ENCODE results near the gene PI4KA.

DNA sequence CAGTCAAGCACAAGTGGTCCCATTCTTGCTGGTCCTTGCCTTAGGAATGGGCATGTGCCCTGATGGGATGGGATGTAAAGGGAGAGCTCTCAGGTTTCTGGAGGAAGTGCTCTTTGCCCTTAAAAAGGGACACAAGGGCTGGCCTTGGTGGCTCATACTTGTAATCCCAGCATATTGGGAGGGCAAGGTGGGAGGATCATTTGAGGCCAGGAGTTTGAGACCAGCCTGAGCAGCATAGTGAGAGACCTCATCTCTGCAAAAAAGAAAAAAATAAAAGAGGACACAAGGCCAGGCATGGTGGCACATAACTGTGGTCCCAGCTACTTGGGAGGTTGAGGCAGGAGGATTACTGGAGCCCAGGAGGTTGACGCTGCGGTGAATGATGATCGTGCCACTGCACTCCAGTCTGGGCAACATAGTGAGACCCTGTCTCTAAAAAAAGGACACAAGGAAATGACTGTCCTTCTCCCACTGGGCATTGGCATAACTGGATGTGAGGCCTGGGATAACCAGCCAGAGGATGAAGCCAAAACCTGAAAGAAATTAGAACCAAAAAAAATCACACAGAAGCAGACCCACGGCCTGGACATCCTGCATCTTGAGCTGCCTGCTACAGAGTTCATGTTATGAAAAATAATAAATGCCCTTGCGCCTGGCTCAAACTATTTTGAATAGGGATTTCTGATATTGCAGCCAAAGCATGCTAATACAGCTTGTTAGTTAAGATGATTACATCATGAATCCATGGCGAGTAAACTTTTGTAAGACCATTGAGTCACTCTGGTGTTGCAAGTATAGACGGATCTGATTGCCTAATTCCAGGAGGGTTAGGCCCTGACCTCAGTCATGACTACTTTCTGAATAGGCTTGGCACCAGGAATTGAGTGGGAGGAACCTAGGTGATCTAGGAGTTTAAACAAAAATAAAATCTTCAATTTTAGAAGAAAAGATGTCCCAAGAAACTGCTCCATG lies 45.7 kb upstream of the PI4KA start:
- TF ChIP-seq, protein P1, sequence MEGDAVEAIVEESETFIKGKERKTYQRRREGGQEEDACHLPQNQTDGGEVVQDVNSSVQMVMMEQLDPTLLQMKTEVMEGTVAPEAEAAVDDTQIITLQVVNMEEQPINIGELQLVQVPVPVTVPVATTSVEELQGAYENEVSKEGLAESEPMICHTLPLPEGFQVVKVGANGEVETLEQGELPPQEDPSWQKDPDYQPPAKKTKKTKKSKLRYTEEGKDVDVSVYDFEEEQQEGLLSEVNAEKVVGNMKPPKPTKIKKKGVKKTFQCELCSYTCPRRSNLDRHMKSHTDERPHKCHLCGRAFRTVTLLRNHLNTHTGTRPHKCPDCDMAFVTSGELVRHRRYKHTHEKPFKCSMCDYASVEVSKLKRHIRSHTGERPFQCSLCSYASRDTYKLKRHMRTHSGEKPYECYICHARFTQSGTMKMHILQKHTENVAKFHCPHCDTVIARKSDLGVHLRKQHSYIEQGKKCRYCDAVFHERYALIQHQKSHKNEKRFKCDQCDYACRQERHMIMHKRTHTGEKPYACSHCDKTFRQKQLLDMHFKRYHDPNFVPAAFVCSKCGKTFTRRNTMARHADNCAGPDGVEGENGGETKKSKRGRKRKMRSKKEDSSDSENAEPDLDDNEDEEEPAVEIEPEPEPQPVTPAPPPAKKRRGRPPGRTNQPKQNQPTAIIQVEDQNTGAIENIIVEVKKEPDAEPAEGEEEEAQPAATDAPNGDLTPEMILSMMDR (IDR thresholded peaks at IDR 0.05) = no peak
- TF ChIP-seq POLR2A (IDR thresholded peaks at IDR 0.05) = no peak
- peak; percentile 45 for TF ChIP-seq POLR2AphosphoS5 (IDR thresholded peaks at IDR 0.05)

All from prostate gland (tissue), 2 donors.